ENCODE measurements around the gene RFK.

The RFK gene

GRCh38 chr9:76433406-76433805, 39.2 kb upstream of the RFK start:
- no peak overlapping the region for H3K4me3 ChIP-seq (ENCODE audit: control insufficient read depth, low read depth, low read length)
- no peak for TF ChIP-seq CTCF (conservative IDR thresholded peaks at IDR 0.05; ENCODE audit: control insufficient read depth, insufficient read depth, low read depth, low read length)
- DNase-seq (ENCODE audit: low read depth), result no peak

- DNase-seq (ENCODE audit: low read depth), result no peak
- TF ChIP-seq CTCF (conservative IDR thresholded peaks at IDR 0.05; ENCODE audit: control insufficient read depth, insufficient read depth, low read depth, low read length), result no peak
- no peak overlapping the region for H3K4me3 ChIP-seq (ENCODE audit: control insufficient read depth, low read depth, low read length)
These were observed 37.4 kb upstream of the RFK start for GRCh38 chr9:76431601-76432000.

GRCh38 chr9:76426807-76427419, 32.7 kb upstream of the RFK start:
- TF ChIP-seq CTCF (conservative IDR thresholded peaks at IDR 0.05; ENCODE audit: control insufficient read depth, insufficient read depth, low read depth, low read length), result no peak
- H3K4me3 ChIP-seq (ENCODE audit: control insufficient read depth, low read depth, low read length), result no peak overlapping the region
- DNase-seq (ENCODE audit: low read depth), result no peak

GRCh38 chr9:76425677-76426453, 31.6 kb upstream of the RFK start:
- no peak for TF ChIP-seq CTCF (conservative IDR thresholded peaks at IDR 0.05; ENCODE audit: control insufficient read depth, insufficient read depth, low read depth, low read length)
- DNase-seq (ENCODE audit: low read depth), result no peak
- no peak overlapping the region for H3K4me3 ChIP-seq (ENCODE audit: control insufficient read depth, low read depth, low read length)

GRCh38 chr9:76424491-76424890, 30.3 kb upstream of the RFK start:
- TF ChIP-seq CTCF (conservative IDR thresholded peaks at IDR 0.05; ENCODE audit: control insufficient read depth, insufficient read depth, low read depth, low read length), result no peak
- H3K4me3 ChIP-seq (ENCODE audit: control insufficient read depth, low read depth, low read length), result no peak overlapping the region
- no peak for DNase-seq (ENCODE audit: low read depth)

GRCh38 chr9:76423216-76424177, 29.3 kb upstream of the RFK start:
- no peak overlapping the region for H3K4me3 ChIP-seq (ENCODE audit: control insufficient read depth, low read depth, low read length)
- no peak for DNase-seq (ENCODE audit: low read depth)
- no peak for TF ChIP-seq CTCF (conservative IDR thresholded peaks at IDR 0.05; ENCODE audit: control insufficient read depth, insufficient read depth, low read depth, low read length)

All from fibroblast of mammary gland (primary cell).